Prostate gland (tissue), 2 donors: ENCODE data around the gene GNAT3. TPM values are rescaled to one million over a fixed set of nuclear protein-coding genes. Genes with fewer than 3 reads are reported as not detected.

Experiments used
- DNase-seq: peaks from one replicate; pipeline ENCODE4 v3.0.0-alpha.2; 2019; ENCODE audit warnings: low spot score
- H3K27ac ChIP-seq, 2 donors: fragments of 200-600 bp; sonication (generic); 2 replicates each; pipeline ENCODE4 v1.5.1; 2017 to 2019
- H3K27me3 ChIP-seq: fragments of 200-600 bp; sonication (generic); replicated peaks from 2 replicates; pipeline ENCODE4 v1.5.1; 2019; ENCODE audit not compliant: insufficient read depth
- H3K36me3 ChIP-seq, 2 donors: fragments of 200-600 bp; sonication (generic); 1 replicate in 1 of 2; 2 replicates in 1 of 2; pipeline versions ENCODE4 v1.5.1 to v1.8.1; 2017 to 2019
- H3K4me1 ChIP-seq: fragments of 200-600 bp; sonication (generic); replicated peaks from 2 replicates; pipeline ENCODE4 v1.5.1; 2019
- H3K4me3 ChIP-seq, 2 donors: fragments of 200-600 bp; sonication (generic); 2 replicates each; pipeline ENCODE4 v1.5.1; 2017 to 2019
- H3K9me3 ChIP-seq: fragments of 200-600 bp; sonication (generic); 2 replicates; pipeline ENCODE4 v1.5.1; 2017
- CTCF ChIP-seq, 4 experiments: fragments of 200-600 bp in 2 of 4; fragments of 450-650 bp in 2 of 4; sonication (generic) in 2 of 4; IDR thresholded peaks; 1 replicate in 3 of 4; 2 replicates in 1 of 4; pipeline ENCODE4 v1.5.1; 2016 to 2019; ENCODE audit warnings: antibody characterized with exemption in 4 of 4, mild to moderate bottlenecking in 2 of 4, moderate library complexity in 2 of 4
- POLR2A ChIP-seq: fragments of 450-650 bp; IDR thresholded peaks from one replicate; pipeline ENCODE4 v1.6.1; 2016; ENCODE audit warnings: antibody characterized with exemption, mild to moderate bottlenecking
- POLR2AphosphoS5 ChIP-seq: sonication (generic); formaldehyde crosslinking; IDR thresholded peaks from one replicate; pipeline ENCODE4 v1.6.1; 2017; ENCODE audit warnings: antibody characterized with exemption
- WGBS: methylation state at CpG from one replicate; pipeline ENCODE4 v1.1.5; 2018; 5-methylcytosine and 5-hydroxymethylcytosine counted together
- intact Hi-C: fragments of 100-400 bp; cut with DNase I; formaldehyde crosslinking; loops from one replicate; pipeline ENCODE4 v1.14.2; 2022
- total RNA-seq, 2 donors: library from RNA; depleted of rRNA; stranded (reverse); fragments of >200 nt; gene quantifications; one replicate each; pipeline ENCODE4 v1.1.0, GENCODE V29; 2016

Gene GNAT3
- total RNA-seq, 2 donors from 2014 or later: not detected

- 26% methylated on average over 5 of the region's 5 CpGs for WGBS
- Histone ChIP-seq H3K27ac (no peak overlapping the region), H3K36me3 (no peaks in the 10 kb centered on the region), H3K4me1 (no peaks in the 10 kb centered on the region), H3K27me3 (no peaks in the 10 kb centered on the region), H3K4me3 (no peak overlapping the region), H3K9me3 (no peaks in the 10 kb centered on the region)
- TF ChIP-seq CTCF (IDR thresholded peaks at IDR 0.05): no peak
- no peak for TF ChIP-seq POLR2AphosphoS5
- no peak for TF ChIP-seq POLR2A
- no peak for DNase-seq
- intact Hi-C loops: no loop called here
Measured at GRCh38 chr7:80488851-80489370, 23.0 kb downstream of the GNAT3 start.

- H3K4me1 ChIP-seq: no peaks in the 10 kb centered on the region
- H3K27ac ChIP-seq: no peak overlapping the region
- H3K4me3 ChIP-seq: no peak overlapping the region
- H3K27me3 ChIP-seq: no peaks in the 10 kb centered on the region
- TF ChIP-seq CTCF (IDR thresholded peaks at IDR 0.05) (no peak), POLR2A (no peak), POLR2AphosphoS5 (no peak)
- no peaks in the 10 kb centered on the region for H3K9me3 ChIP-seq
- intact Hi-C loops: no loop called here
- H3K36me3 ChIP-seq: no peaks in the 10 kb centered on the region
- DNase-seq: no peak
Measured at GRCh38 chr7:80488406-80488805, 23.5 kb downstream of the GNAT3 start.

GRCh38 chr7:80485721-80486120 lies 26.1 kb downstream of the GNAT3 start:
- intact Hi-C loops: no loop called here
- TF ChIP-seq POLR2A (no peak), POLR2AphosphoS5 (no peak), CTCF (IDR thresholded peaks at IDR 0.05) (no peak)
- H3K9me3 ChIP-seq: no peaks in the 10 kb centered on the region

GRCh38 chr7:80482950-80483349 lies 28.9 kb downstream of the GNAT3 start:
- TF ChIP-seq POLR2AphosphoS5: no peak
- TF ChIP-seq CTCF (IDR thresholded peaks at IDR 0.05): no peak
- TF ChIP-seq POLR2A: no peak
- Histone ChIP-seq H3K36me3 (no peaks in the 10 kb centered on the region), H3K27ac (no peak overlapping the region), H3K27me3 (no peaks in the 10 kb centered on the region), H3K4me3 (no peak overlapping the region), H3K9me3 (no peaks in the 10 kb centered on the region), H3K4me1 (no peaks in the 10 kb centered on the region)
- intact Hi-C loops: no loop called here
- 88% methylated on average over 3 of the region's 3 CpGs for WGBS
- no peak for DNase-seq

More at GRCh38 chr7:80485721-80486120, 26.1 kb downstream of the GNAT3 start:
- H3K27me3 ChIP-seq: no peaks in the 10 kb centered on the region
- no peak for DNase-seq
- H3K36me3 ChIP-seq: no peaks in the 10 kb centered on the region
- H3K4me3 ChIP-seq: no peak overlapping the region
- no peaks in the 10 kb centered on the region for H3K4me1 ChIP-seq
- H3K27ac ChIP-seq: no peak overlapping the region

- H3K9me3 ChIP-seq: no peaks in the 10 kb centered on the region
- no peaks in the 10 kb centered on the region for H3K27me3 ChIP-seq
- WGBS: 68% methylated on average over 2 of the region's 2 CpGs
- TF ChIP-seq CTCF (IDR thresholded peaks at IDR 0.05): no peak
- no peak for TF ChIP-seq POLR2A
- TF ChIP-seq POLR2AphosphoS5: no peak
- intact Hi-C loops: no loop called here
- no peaks in the 10 kb centered on the region for H3K4me1 ChIP-seq
- no peaks in the 10 kb centered on the region for H3K36me3 ChIP-seq
- H3K4me3 ChIP-seq: no peak overlapping the region
- no peak for DNase-seq
- H3K27ac ChIP-seq: no peak overlapping the region
Measured at GRCh38 chr7:80481196-80481884, 30.5 kb downstream of the GNAT3 start.
